Dermis microvascular lymphatic vessel endothelial cell (primary cell): Measurements from ENCODE around the gene GSPT1. TPM values are rescaled to one million over a fixed set of nuclear protein-coding genes. Genes with fewer than 3 reads are reported as not detected.

ENCODE experiments used
- DNase-seq, 2 donors: peaks; one replicate each; pipeline versions ENCODE4 v3.0.0 to v3.0.0-alpha.2; 2010; ENCODE audit warnings: low read depth in 2 of 2
- total RNA-seq: library from RNA; depleted of rRNA; stranded (reverse); fragments of >200 nt; gene quantifications from 2 replicates; pipeline ENCODE4 v1.2.1, GENCODE V29; 2014

GSPT1 gene
- total RNA-seq, 1 donor from 2014 or later = 34.3 TPM

DNA sequence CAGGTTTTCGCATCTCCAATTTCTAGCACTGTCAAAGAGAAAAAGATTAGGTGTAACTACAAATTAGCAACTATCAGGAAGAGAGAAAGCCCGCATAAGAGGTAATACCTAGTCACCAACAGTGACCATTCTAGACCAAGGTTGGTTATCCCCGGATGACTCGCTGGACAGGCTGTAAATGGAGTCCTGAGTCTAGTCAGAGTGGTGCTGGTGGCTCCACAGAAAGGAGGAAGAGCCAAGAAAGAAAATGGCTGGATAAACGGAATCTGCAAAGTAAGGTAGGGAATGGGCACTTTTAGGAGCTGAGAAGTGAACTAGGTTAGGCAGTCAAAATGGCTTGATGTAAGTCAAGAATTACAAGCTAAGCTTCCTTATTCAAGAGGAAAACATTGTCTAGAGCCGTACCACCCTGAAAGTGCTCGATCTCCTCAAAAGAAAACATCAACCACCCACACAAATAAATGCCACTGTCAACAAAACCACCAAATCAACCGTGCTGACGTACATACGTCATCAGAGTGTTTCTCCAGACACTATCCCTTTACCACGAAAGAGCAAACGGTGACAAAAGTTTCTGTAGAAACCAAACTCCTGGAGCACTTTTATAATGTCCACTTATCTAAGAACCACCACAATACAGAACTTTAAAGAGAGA, 2.2 kb downstream of the GSPT1 start:
- DNase-seq = peak in 1 of 2 donors; percentile 45

GRCh38 chr16:11909653-11910545, 5.9 kb downstream of the GSPT1 start:
- DNase-seq = no peak

DNA sequence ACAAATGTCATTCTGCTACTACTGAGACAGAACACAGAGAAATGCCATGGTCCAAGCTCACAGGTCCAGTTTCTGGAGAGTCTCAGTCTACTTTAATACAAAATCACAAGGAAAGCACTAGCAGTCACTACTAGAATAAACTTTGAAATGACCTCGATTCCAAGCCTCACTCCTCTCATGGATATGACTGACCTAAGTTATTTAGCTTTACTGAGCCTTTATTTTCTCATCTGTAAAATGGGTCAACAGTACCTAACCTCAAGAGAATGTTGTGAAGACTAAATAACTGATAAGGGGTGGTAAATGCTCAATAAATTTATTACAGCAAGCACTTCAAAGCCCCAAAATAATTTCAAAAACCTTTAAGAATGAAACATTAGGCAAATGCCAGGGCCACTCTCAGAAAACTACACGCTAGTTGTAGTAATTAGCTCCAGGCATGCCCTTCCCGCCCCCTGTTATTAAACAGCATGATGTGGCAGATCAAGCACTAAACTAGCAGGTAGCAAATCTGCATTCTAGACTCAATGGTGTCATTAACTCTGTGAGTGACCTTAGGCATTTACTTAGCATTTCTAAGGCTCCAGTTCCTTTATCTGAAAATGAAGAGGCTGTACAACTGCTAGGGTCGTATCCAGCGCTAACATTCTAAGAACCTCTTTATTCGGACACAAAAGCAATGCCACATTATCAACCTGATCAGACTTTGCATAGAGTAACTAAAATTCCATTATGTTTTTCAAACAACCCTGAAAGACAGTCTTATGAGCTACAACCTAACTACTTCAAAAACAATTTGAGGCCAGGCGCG, 8.4 kb downstream of the GSPT1 start:
- no peak for DNase-seq

GRCh38 chr16:11903906-11904305, 11.8 kb downstream of the GSPT1 start:
- no peak for DNase-seq

GRCh38 chr16:11901091-11901490, 14.7 kb downstream of the GSPT1 start:
- peak in 1 of 2 donors; percentile 26 for DNase-seq

- peak in 1 of 2 donors; percentile 70 for DNase-seq
Observed at GRCh38 chr16:11896486-11897176, 19.1 kb downstream of the GSPT1 start.

- no peak for DNase-seq
Observed at GRCh38 chr16:11893571-11893970, 22.2 kb downstream of the GSPT1 start.

- no peak for DNase-seq
Observed at GRCh38 chr16:11892761-11893160, 23.0 kb downstream of the GSPT1 start.

GRCh38 chr16:11890231-11890965, 25.4 kb downstream of the GSPT1 start:
- no peak for DNase-seq

DNA sequence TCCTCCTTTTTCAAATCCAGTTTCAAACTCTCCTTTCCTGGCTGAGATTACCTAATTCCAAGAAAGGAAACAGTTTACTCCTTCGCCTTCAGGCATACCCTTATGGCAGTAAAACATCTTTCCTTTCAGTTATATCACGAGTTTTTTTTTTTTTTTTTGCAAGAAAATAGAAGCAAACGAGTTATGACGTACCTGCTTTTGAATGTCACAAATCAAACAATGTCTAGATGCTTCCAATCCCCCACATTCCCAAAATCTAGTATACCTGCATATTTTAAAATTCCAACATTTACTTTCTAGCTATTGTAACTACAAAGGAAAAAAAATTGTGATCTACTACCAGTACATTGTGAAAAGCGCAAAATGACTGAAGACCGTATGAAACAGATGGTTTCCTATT, 28.9 kb downstream of the GSPT1 start:
- DNase-seq = no peak

DNA sequence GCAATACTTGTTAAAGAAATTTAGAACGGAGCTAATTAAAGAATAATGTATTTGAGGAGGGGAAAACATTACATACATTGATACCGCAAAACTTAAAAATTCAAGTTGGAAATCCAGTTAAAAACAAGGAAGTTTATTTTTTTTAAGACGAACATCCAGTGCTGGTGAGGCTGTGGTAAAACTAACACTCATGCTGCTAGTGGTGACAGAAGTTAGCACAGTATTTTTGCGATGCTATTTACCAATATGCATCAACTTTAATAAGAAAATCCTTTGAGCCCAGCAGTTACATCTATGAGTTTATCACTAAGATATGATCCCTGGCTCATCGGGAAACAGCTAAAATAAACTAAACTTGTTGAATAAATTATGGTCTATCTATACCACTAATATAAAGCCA, 31.7 kb downstream of the GSPT1 start:
- no peak for DNase-seq

- no peak for DNase-seq
Observed at GRCh38 chr16:11880007-11880406, 35.7 kb downstream of the GSPT1 start.

DNA sequence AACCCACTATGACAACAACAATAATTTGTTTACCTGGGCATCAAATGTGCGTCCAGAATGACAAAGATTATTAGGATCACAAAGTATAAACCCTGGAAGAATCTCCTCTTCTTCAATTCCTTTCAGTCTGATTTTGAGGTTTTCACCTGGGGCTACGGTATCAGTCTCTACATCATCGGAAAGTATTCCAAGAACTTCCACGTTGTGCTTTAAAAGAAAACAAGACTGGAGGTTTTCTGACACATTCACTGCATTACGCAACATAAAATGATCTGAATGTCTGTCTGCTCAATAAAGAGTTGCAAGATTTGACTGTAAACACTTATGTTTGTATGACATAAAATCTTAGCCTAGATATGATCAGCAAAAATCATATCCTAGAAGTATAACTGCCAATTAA, 38.4 kb downstream of the GSPT1 start:
- no peak for DNase-seq

- DNase-seq = no peak
Observed at GRCh38 chr16:11876306-11876705, 39.5 kb downstream of the GSPT1 start.

DNA sequence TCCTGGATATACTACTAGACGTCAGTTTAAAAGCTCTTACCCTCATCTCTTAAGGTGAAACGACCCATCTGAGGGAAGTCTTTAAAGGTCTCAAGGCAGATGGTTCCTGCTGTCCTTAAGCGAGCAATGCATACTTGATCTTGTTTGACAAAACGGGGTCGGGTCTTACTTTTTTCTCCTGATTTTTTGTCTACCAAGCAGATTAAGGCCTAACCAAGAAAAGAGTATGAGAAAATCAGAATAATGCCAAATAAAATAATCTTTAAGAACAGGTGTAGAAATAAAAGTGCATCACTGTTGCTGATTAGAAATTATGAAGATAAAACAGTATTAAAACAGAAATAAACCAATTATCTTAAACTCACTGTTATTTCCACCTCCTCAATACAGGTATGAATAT, 40.0 kb downstream of the GSPT1 start:
- DNase-seq = no peak

DNA sequence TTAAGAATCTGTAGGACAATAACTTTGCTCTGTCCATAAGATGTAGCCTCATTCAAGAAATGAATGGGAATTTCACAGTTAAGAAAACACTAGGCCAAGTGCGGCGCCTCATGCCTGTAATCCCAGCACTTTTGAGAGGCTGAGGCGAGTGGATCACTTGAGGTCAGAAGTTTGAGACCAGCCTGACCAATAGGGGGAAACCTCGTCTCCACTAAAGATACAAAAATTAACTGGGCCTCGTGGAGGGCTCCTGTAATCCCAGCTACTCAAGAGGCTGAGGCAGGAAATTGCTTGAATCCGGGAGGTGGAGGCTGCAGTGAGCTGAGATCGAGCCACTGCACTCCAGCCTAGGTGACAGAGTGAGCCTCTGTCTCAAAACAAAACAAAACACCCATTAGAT, 44.6 kb downstream of the GSPT1 start:
- peak in 1 of 2 donors; percentile 19 for DNase-seq

- DNase-seq = no peak
Observed at GRCh38 chr16:11870399-11870798, 45.4 kb downstream of the GSPT1 start.

GRCh38 chr16:11869353-11870228, 46.2 kb downstream of the GSPT1 start:
- no peak for DNase-seq

DNA sequence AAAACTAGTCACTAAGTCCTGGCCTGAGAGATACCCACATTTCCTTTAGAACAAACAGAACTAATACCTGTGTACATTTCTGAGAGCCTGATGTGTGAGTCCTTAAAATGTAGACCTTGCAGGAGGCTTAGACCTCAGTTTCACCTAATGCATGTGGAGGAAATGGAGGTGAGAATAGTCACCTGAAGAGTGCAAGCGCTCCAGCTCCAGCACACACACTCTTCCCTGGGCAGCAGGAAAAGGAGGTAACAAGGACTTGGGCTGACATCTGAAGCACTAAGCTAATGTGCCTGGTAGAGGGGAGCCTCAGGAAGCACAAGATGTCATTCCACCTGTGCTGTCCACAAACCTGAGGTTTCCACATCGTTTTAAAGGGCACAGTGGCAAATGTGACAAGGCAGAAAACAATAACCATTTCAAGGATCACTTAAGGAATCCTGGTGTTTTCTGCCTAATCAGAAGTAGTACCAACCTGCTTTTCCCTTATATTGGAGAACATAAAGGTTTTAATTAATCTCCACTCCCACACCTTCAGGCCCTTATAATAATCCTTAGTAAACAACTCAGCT, 47.3 kb downstream of the GSPT1 start:
- DNase-seq = no peak
